ENCODE data around the gene PARVB. TPM values are rescaled to one million over a fixed set of nuclear protein-coding genes. Genes with fewer than 3 reads are reported as not detected.
"Not testable (repeated sequence)": the region's sequence is repeated elsewhere in the genome, so short reads cannot be mapped to it uniquely, and the experiment has no call there.

PARVB gene
- total RNA-seq, 1 donor from 2014 or later = 11.8 TPM

- DNase-seq (ENCODE audit: low spot score) = no peak
These were observed 83.2 kb downstream of the PARVB start for GRCh38 chr22:44107340-44107739.

DNA sequence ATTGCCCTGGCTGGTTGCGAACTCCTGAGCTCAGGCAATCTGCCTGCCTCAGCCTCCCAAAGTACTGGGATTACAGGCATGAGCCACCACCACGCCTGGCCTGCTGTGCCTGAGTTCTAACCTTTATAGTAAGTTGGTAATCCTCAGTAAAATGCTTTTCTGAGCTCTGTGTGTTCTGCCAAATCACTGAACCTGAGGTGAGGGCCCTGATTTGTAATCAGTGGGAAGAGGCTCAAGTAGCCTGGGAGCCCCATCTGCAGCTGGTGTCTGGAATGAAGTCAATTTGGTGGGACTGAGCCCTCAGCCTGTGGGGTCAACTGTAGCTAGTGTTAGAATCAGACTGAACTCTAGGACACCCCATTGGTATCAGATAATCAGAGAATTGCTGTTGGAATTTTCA lies 84.0 kb downstream of the PARVB start:
- peak; percentile 48 for DNase-seq (ENCODE audit: low spot score)

DNA sequence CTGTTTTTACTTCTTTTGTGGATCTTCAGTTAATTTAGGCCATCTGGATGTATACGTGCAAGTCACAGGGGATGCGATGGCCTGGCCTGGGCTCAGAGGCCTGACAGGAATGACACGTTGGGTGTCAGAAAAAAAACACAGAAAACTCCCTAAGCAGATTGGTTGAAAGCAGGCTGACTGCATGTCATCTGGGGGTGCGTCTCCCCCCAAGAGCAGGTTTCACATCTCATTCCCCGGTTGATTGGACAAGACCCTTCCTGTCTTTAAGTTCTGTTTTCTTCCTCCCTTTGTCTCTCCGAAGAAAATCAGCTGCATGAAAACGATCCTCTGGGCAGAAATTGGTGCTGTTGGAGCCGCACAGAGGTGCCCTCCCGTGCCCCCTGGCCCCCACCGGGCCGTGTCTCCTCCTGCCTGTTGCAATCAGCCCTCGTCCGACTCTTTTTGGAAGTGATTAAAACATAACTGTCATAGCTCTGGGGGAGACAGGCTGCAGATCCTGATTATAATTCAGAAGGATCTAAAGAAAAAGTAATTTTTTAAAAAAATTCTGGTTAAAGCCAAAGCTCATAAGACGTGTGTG lies 84.8 kb downstream of the PARVB start:
- peak; percentile 36 for DNase-seq (ENCODE audit: low spot score)

DNA sequence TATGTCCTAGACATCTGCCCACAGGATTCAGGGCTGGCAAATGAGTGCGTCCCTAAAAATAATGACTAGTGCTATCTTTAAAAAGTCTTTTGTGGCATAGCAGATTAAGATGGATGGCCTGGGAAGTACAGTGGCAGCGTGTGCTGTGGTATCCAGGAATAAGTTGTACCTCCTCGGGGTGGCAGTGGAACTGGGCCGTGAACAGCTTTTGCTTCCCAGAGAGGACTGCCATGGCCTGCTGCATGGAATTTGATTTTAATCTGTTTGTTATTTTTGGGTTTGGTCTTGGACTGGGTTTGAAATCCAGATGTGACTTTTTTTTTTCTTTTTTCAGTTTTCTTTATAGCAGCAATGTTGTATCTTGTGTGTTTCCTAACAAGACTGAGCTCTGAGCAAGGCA lies 85.3 kb downstream of the PARVB start:
- no peak for DNase-seq (ENCODE audit: low spot score)

DNA sequence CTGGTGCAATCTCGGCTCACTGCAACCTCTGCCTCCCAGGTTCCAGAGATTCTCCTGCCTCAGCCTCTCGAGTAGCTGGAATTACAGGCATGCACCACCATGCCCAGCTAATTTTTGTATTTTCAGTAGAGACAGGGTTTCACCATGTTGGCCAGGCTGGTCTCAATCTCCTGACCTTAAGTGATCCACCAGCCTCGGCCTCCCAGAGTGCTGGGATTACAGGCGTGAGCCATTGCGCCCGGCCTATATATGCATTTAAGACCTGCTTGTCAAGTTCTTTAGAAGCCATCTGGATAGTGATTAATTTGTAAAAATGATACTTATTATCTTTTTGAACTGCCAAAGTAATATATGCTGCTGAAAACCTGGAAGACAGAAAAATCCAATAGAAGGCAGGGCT lies 86.6 kb downstream of the PARVB start:
- not testable (repeated sequence) for DNase-seq (ENCODE audit: low spot score)

- DNase-seq (ENCODE audit: low spot score) = no peak
These were observed 87.6 kb downstream of the PARVB start for GRCh38 chr22:44111562-44112155.

- no peak for DNase-seq (ENCODE audit: low spot score)
These were observed 88.1 kb downstream of the PARVB start for GRCh38 chr22:44112191-44112590.

- DNase-seq (ENCODE audit: low spot score) = no peak
These were observed 92.2 kb downstream of the PARVB start for GRCh38 chr22:44116331-44116730.

DNA sequence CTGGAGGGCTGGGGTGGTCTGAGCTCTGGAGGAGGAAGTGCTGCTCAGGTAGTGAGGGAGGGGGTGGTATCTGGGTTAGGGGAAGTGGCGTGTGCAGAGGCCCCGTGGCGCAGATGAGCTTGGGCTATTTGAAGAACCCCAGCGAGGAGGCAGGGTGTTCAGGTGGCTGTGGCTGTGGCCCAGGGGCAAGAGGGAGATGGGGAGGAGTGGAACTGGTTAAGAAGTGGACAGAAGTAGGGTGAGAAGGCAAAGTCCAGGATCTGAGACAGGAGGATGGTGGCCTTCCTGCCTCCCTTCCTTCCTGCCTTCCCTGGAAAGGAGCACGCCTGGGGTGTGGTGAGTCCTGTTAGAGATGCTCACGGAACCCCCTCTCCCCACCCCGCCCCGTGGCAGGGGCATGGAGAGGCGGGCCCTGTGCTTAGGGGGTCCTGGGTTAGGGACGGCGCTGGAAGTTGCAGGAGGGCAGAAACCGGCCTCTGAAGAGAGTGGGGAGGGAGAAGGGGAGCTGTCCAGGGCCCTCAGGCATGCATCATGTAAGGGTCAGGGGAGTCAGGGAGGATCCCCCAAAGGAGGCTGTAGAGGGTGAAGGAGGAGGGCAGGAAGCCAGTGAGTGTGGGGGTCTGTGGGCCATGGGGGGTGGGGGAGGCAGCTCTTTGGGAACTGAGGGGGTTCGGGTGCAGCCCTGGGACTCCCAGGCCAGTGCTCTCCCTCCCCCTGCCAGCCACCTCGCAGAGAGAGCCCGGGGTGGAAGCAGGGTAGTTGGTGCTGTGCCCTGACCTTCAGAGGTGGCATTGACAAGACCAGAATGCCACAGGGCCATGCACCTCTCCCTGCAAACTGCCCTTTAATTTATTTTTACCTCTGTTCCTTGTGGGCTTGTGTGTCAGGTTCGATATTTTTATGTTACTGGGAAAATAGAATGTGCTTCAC lies 92.9 kb downstream of the PARVB start:
- DNase-seq (ENCODE audit: low spot score) = no peak

GRCh38 chr22:44117746-44118145 lies 93.6 kb downstream of the PARVB start:
- DNase-seq (ENCODE audit: low spot score) = no peak

GRCh38 chr22:44118645-44119315 lies 94.7 kb downstream of the PARVB start:
- no peak for DNase-seq (ENCODE audit: low spot score)

DNA sequence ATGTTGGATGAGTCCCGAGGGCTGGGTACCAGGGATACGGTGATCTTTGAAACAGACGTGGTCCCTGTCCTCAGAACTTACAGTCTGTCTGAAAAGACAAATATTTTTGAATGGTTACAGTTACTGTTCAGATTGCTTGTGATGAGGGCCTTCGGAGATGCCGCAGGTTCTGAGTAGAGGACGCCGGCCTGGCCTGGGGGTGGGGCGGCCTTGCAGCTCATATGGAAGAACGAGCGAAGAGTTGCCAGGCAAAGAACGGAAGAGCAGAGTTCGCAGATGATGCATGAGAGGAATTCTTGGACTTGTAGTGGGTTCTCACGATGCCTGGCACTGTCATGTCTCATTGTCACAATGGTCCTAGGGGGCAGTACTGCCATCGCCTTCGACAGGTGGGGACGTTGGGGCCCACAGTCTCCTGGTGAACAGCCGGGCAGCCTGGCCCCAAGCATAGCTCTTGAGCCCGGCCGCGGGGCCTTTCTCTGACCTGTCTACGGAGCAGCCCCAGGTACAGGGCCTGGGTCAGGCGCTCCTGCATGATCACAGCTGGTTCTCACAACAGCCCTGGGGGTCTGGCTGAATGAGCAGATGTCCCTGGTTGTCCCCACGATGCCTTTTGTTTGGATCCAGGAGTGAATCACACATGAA lies 95.7 kb downstream of the PARVB start:
- DNase-seq (ENCODE audit: low spot score) = no peak

- no peak for DNase-seq (ENCODE audit: low spot score)
These were observed 96.2 kb downstream of the PARVB start for GRCh38 chr22:44120314-44120704.

GRCh38 chr22:44125421-44125820 lies 101.3 kb downstream of the PARVB start:
- DNase-seq (ENCODE audit: low spot score) = no peak

DNA sequence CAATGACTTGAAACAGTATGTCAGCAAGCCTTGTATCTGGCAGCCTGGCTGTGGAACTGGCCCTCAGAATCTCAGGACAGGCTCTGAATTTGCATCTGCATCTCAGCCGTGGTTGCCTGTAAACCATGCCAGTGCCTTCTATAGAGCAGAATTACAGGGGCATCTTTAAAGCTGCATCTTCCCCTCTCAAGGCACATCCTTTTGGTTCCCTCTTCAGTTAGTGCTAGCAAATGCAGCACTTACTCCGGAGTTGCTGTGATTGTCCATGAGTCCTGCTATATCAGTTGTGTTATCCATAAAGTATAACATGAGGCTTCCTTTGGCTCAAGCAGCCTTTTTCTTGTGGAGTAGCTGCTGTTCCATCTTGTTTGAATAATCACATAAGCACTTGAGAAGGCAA lies 102.7 kb downstream of the PARVB start:
- DNase-seq (ENCODE audit: low spot score) = no peak

GRCh38 chr22:44127356-44127755 lies 103.3 kb downstream of the PARVB start:
- no peak for DNase-seq (ENCODE audit: low spot score)

DNA sequence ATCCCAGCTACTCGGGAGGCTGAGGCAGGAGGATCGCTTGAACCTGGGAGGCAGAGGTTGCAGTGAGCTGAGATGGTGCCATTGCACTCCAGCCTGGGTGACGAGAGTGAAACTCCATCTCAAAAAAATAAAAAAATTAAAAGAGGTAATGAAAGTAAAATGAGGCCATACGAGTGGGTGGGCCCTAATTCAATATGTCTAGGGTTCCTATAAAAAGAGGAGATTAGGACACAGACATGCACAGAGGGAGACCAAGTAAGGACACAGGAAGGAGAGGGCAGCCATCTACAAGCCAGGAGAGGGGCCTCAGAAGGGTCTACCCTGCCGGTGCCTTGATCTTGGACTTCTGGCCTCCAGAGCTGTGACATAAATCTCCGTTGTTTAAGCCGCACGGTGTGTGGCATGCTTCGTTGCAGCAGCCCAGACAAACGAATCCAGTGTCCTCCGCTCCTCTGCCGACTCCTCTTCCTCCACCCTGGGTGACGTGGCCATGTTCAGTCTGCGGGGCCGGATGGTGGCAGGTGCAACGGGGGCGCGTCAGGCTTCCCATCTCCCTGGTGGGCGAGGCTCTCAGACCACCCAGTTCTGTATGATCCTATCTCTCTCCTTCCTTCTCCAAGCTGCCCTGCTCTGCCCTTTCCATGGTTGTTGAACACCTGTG lies 105.0 kb downstream of the PARVB start:
- DNase-seq (ENCODE audit: low spot score) = no peak

GRCh38 chr22:44129619-44129976 lies 105.5 kb downstream of the PARVB start:
- no peak for DNase-seq (ENCODE audit: low spot score)

GRCh38 chr22:44130076-44130711 lies 106.1 kb downstream of the PARVB start:
- no peak for DNase-seq (ENCODE audit: low spot score)

DNA sequence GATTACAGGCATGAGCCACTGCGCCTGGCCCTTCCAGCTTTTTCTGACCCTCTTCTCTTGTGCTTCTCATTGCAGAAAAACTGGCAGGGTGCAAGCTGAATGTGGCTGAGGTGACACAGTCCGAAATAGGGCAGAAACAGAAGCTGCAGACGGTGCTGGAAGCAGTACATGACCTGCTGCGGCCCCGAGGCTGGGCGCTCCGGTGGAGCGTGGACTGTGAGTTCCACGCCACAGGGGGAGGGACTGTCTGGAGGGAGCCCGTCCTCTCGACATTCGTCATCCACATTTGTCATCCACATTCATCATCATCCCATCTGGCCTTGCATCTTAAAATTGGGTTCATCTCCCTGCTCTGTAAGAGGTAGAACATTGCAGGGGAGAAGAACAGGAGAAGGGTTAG lies 107.3 kb downstream of the PARVB start:
- no peak for DNase-seq (ENCODE audit: low spot score)
